MM.1S (cell line): ENCODE data around the gene LRCH1.

ENCODE experiments used
- DNase-seq: peaks from one replicate; pipeline ENCODE4 v3.0.0-alpha.2; 2015
- H2AFZ ChIP-seq: fragments of 300-600 bp; sonication (generic); 2 replicates; pipeline ENCODE4 v1.6.0; 2016; ENCODE audit warnings: antibody characterized with exemption, low read length
- H3F3A ChIP-seq: fragments of 300-600 bp; sonication (generic); 2 replicates; pipeline ENCODE4 v1.6.1; 2016; ENCODE audit warnings: mild to moderate bottlenecking, antibody characterized with exemption, low read length, moderate library complexity, mixed read lengths; ENCODE audit not compliant: insufficient read depth
- H3K27ac ChIP-seq: fragments of 300-600 bp; sonication (generic); 2 replicates; pipeline ENCODE4 v1.5.1; 2016; ENCODE audit warnings: mild to moderate bottlenecking, low read length
- H3K27me3 ChIP-seq: fragments of 300-600 bp; sonication (generic); replicated peaks from 2 replicates; pipeline ENCODE4 v1.6.0; 2016; ENCODE audit warnings: low read length; ENCODE audit not compliant: insufficient read depth
- H3K36me3 ChIP-seq: fragments of 300-600 bp; sonication (generic); replicated peaks from 2 replicates; pipeline ENCODE4 v1.6.1; 2016; ENCODE audit warnings: mild to moderate bottlenecking, low read length, mixed read lengths; ENCODE audit not compliant: insufficient read depth
- H3K4me1 ChIP-seq: fragments of 300-600 bp; sonication (generic); 2 replicates; pipeline ENCODE4 v1.6.1; 2016; ENCODE audit warnings: low read length, mixed read lengths
- H3K4me2 ChIP-seq: fragments of 300-600 bp; sonication (generic); 2 replicates; pipeline ENCODE4 v1.6.0; 2016; ENCODE audit warnings: low read depth, low read length
- H3K4me3 ChIP-seq: fragments of 300-600 bp; sonication (generic); 2 replicates; pipeline ENCODE4 v1.5.1; 2016; ENCODE audit warnings: low read length, mixed read lengths
- H3K79me2 ChIP-seq: fragments of 300-600 bp; sonication (generic); 2 replicates; pipeline ENCODE4 v1.6.1; 2016; ENCODE audit warnings: mixed run types, low read length, mixed read lengths
- H3K9ac ChIP-seq: fragments of 300-600 bp; sonication (generic); 2 replicates; pipeline ENCODE4 v1.6.1; 2016; ENCODE audit warnings: low read length, mixed read lengths
- H3K9me2 ChIP-seq: fragments of 300-600 bp; sonication (generic); replicated peaks from 2 replicates; pipeline ENCODE4 v1.6.1; 2016; ENCODE audit warnings: mild to moderate bottlenecking, low read length, mixed read lengths; ENCODE audit not compliant: insufficient read depth
- H3K9me3 ChIP-seq: fragments of 300-600 bp; sonication (generic); replicated peaks from 2 replicates; pipeline ENCODE4 v1.6.1; 2016; ENCODE audit warnings: mild to moderate bottlenecking, low read length, mixed read lengths; ENCODE audit not compliant: insufficient read depth
- H4K20me1 ChIP-seq: fragments of 300-600 bp; sonication (generic); 2 replicates; pipeline ENCODE4 v1.6.1; 2016; ENCODE audit warnings: mild to moderate bottlenecking, low read length, moderate library complexity, mixed read lengths; ENCODE audit not compliant: insufficient read depth
- EZH2 ChIP-seq: fragments of 300-600 bp; sonication (generic); optimal IDR thresholded peaks from 2 replicates; pipeline ENCODE3; 2017; ENCODE audit warnings: low read depth, mild to moderate bottlenecking, antibody characterized with exemption, low read length, mixed read lengths
- EZH2phosphoT487 ChIP-seq: fragments of 300-600 bp; sonication (generic); IDR thresholded peaks from 2 replicates; pipeline ENCODE4 v1.6.1; 2018; ENCODE audit warnings: antibody characterized with exemption, low read length
- TF ChIP-seq, protein P1 (sequence below): fragments of 300-600 bp; sonication (generic); IDR thresholded peaks from 2 replicates; pipeline ENCODE4 v1.5.1; 2016; ENCODE audit warnings: antibody characterized with exemption, low read length, mixed read lengths

Gene LRCH1

DNA sequence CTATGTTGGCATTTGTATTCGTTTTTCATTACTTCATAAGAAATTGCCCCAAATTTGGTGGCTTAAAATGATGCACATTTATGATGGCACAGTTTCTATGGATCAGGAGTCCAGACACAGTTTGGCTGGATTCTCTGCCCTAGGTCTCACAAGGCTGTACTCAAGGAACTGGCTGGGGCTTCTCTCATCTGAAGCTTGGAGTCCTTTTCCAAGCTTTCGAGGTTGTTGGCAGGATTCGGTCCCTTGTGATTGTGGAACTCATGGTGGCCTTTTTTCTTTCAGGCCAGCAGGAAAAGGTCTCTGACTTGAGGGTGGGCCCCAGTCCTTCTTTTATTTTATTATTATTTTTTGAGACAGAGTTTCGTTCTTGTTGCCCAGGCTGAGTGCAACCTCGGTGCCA is 23.8 kb downstream of the LRCH1 start:
- Histone ChIP-seq H4K20me1 (no peaks in the 10 kb centered on the region), H3K79me2 (peaks cover 34% of the 10 kb centered on the region)

DNA sequence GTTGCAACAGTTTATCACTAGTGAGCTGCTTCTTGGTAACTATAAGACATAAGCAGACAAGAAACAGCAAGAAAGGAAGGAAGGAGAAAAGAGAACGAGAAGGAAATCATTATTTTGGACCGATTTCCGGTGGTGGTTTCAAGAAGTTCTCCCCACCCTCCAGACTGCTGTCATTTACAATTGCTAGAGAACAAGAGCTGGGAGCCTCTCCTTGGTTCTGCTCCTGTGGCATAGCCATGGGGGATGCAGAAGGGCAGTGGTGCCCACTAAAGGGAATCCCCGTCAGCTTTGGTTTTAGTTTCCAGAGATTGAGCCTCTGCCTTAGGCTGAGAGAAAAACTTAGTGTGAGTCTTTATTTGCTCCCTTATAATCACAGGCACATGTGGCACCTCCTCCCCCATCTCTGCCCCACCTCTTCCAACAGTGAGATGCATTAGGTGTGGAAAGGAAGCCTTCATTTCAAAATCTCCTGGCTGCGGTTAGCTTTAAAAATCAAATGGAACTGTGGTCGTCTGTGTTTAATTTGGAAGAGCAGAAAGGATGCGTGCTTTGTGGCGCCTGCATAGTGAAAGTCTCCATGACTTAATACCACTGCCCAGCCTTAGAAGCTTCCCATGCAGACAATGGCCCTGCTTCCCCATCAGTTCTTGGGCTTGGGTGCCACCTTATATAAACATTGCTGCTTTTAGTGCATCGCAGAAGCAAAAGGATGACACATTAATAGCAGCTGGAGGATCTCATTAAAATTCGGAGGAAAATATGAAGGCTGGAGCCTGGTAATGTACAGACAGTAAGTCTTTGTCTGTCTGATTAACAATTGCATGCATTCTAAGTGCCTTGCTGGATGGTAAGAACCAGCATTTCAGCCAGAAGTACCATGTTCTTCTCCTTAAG is 25.0 kb downstream of the LRCH1 start:
- Histone ChIP-seq H3K9ac (no peak overlapping the region), H3K36me3 (no peaks in the 10 kb centered on the region), H4K20me1 (no peaks in the 10 kb centered on the region), H3K27me3 (no peaks in the 10 kb centered on the region), H3K79me2 (peaks cover 28% of the 10 kb centered on the region), H3K4me1 (no peaks in the 10 kb centered on the region), H3F3A (no peaks in the 10 kb centered on the region), H3K9me3 (no peaks in the 10 kb centered on the region), H3K9me2 (no peaks in the 10 kb centered on the region), H2AFZ (no peak overlapping the region), H3K4me2 (no peak overlapping the region), H3K4me3 (no peak overlapping the region), H3K27ac (no peak overlapping the region)
- DNase-seq: no peak
- TF ChIP-seq EZH2 (no peak), EZH2phosphoT487 (no peak)
- TF ChIP-seq, protein P1, sequence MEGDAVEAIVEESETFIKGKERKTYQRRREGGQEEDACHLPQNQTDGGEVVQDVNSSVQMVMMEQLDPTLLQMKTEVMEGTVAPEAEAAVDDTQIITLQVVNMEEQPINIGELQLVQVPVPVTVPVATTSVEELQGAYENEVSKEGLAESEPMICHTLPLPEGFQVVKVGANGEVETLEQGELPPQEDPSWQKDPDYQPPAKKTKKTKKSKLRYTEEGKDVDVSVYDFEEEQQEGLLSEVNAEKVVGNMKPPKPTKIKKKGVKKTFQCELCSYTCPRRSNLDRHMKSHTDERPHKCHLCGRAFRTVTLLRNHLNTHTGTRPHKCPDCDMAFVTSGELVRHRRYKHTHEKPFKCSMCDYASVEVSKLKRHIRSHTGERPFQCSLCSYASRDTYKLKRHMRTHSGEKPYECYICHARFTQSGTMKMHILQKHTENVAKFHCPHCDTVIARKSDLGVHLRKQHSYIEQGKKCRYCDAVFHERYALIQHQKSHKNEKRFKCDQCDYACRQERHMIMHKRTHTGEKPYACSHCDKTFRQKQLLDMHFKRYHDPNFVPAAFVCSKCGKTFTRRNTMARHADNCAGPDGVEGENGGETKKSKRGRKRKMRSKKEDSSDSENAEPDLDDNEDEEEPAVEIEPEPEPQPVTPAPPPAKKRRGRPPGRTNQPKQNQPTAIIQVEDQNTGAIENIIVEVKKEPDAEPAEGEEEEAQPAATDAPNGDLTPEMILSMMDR: no peak

More for the DNA sequence above, 23.8 kb downstream of the LRCH1 start:
- no peak for DNase-seq
- Histone ChIP-seq H3K9me2 (no peaks in the 10 kb centered on the region), H3K36me3 (no peaks in the 10 kb centered on the region), H3K4me1 (no peaks in the 10 kb centered on the region), H3K9ac (no peak overlapping the region), H3K27me3 (no peaks in the 10 kb centered on the region), H3F3A (no peaks in the 10 kb centered on the region), H3K27ac (no peak overlapping the region), H3K4me3 (no peak overlapping the region), H3K4me2 (no peak overlapping the region), H2AFZ (no peak overlapping the region), H3K9me3 (no peaks in the 10 kb centered on the region)
- no peak for TF ChIP-seq EZH2phosphoT487
- no peak for TF ChIP-seq EZH2
- TF ChIP-seq, protein P1: no peak

DNA sequence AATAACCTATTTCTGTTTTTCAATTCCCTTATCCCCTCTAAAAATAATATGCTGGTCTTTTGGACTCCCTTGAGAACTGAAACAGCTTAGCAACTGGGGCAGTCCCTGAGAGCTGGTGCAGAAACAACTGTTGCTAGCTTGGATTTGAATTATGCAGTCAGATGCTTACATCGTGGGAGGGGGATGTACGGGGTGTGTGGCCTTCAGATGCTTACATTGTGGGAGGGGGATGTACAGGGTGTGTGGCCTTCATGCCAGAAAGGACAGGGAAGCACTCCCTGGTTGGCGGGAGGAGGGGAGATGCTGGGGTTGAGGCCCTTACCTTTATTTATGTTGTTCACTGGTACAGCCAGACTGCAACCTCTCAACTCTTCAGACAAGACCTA is 25.6 kb downstream of the LRCH1 start:
- Histone ChIP-seq H4K20me1 (no peaks in the 10 kb centered on the region), H3K9me2 (no peaks in the 10 kb centered on the region), H3K27ac (no peak overlapping the region), H2AFZ (no peak overlapping the region), H3K4me3 (no peak overlapping the region), H3K4me2 (no peak overlapping the region), H3K9me3 (no peaks in the 10 kb centered on the region), H3K36me3 (no peaks in the 10 kb centered on the region), H3K27me3 (no peaks in the 10 kb centered on the region), H3K4me1 (no peaks in the 10 kb centered on the region), H3F3A (no peaks in the 10 kb centered on the region), H3K9ac (no peak overlapping the region), H3K79me2 (peaks cover 30% of the 10 kb centered on the region)
- no peak for DNase-seq
- no peak for TF ChIP-seq EZH2
- no peak for TF ChIP-seq EZH2phosphoT487
- TF ChIP-seq, protein P1: no peak
